Measurements from ENCODE around the gene IMMP2L. TPM values are rescaled to one million over a fixed set of nuclear protein-coding genes. Genes with fewer than 3 reads are reported as not detected.

The IMMP2L gene
- total and polyA plus RNA-seq, 2 of the 13 experiments (the other 11 are each of a cell fraction or from before 2014, with no cell fraction given): 7.8 to 16.9 TPM

- Histone ChIP-seq H3K79me2 (ENCODE audit: insufficient read depth, low read length) (no peaks in the 10 kb centered on the region), H3K27ac (ENCODE audit: extremely low read length, insufficient read depth, low read length) (no peak overlapping the region), H3K36me3 (replicated peaks in 1 of 2; ENCODE audit: control insufficient read depth in 1 of 2, insufficient read depth in 2 of 2, low read length in 2 of 2) (no peaks in the 10 kb centered on the region), H3K27me3 (ENCODE audit: control insufficient read depth in 1 of 2, insufficient read depth in 2 of 2, low read length in 2 of 2) (no peaks in the 10 kb centered on the region), H2AFZ (ENCODE audit: low read length) (no peak overlapping the region), H3K4me1 (ENCODE audit: insufficient read depth, low read length) (peaks cover 34% of the 10 kb centered on the region), H3K4me2 (ENCODE audit: low read depth, low read length) (no peak overlapping the region), H3K9me3 (ENCODE audit: low read length) (no peaks in the 10 kb centered on the region), H3K4me3 (replicated peaks in 1 of 3; ENCODE audit: insufficient read depth in 1 of 3, low read depth in 2 of 3, low read length in 3 of 3) (no peak overlapping the region), H3K9ac (ENCODE audit: insufficient read depth, low read depth, low read length) (no peak overlapping the region), H4K20me1 (ENCODE audit: insufficient read depth, low read length) (no peaks in the 10 kb centered on the region)
- no peak for ATAC-seq
- no peak for FAIRE-seq
- WGBS (ENCODE audit: low lambda C conversion rate): 38% methylated on average over 3 of the region's 3 CpGs
- no TSS peak for BruUV-seq (replicated peaks)
- no peak for TF ChIP-seq POLR2AphosphoS2 (IDR thresholded peaks at IDR 0.05; ENCODE audit: low read depth, low read length)
- no peak for TF ChIP-seq ZNF597 (CRISPR knock-in tag; IDR thresholded peaks at IDR 0.05)
- no peak for TF ChIP-seq ZNF784 (CRISPR knock-in tag; IDR thresholded peaks at IDR 0.05; ENCODE audit: borderline replicate concordance)
- TF ChIP-seq CBX2 (IDR thresholded peaks at IDR 0.05; ENCODE audit: low read depth, low read length): no peak
- no peak for TF ChIP-seq CBX2 (CRISPR knock-in tag; IDR thresholded peaks at IDR 0.05; ENCODE audit: low read depth)
- TF ChIP-seq ZNF564 (CRISPR knock-in tag; IDR thresholded peaks at IDR 0.05): no peak
- TF ChIP-seq ZNF121 (CRISPR knock-in tag; IDR thresholded peaks at IDR 0.05): no peak
- no peak for TF ChIP-seq FLYWCH1 (CRISPR knock-in tag; IDR thresholded peaks at IDR 0.05)
- TF ChIP-seq ZNF512B (CRISPR knock-in tag; IDR thresholded peaks at IDR 0.05; ENCODE audit: borderline replicate concordance): no peak
- TF ChIP-seq TERF1 (CRISPR knock-in tag; IDR thresholded peaks at IDR 0.05): no peak
- TF ChIP-seq DMAP1 (CRISPR knock-in tag; IDR thresholded peaks at IDR 0.05): no peak
- TF ChIP-seq AGO2 (optimal IDR thresholded peaks at IDR 0.05; ENCODE audit: low read depth, low read length): no peak
- no peak for TF ChIP-seq SCMH1 (CRISPR knock-in tag; IDR thresholded peaks at IDR 0.05; ENCODE audit: borderline replicate concordance)
- DNase-seq (ENCODE audit: low spot score): no peak
- ChIA-PET CTCF (ENCODE audit: low intra/inter-chr PET ratio, low total read pairs) (no interaction called here), POLR2A (no interaction called here)
- in situ Hi-C loops (cut with HindIII; ENCODE audit: extremely low pct_ligation_motif_present, low pct_unique_long_range_greater_than_20kb): no loop called here
- intact Hi-C loops (cut with micrococcal nuclease; ENCODE audit: unreplicated experiment): loop anchor here (10.0 kb wide), 1 partner anchor 263 kb away; the partner anchor contains the start of gene LRRN3
These were observed 730.9 kb downstream of the IMMP2L start for GRCh38 chr7:110831419-110831818.

Data from HepG2 (cell line).